Ramos (cell line): ENCODE results near the gene KCNMB2.

Experiments
- in situ Hi-C: fragments of 300-500 bp; cut with MboI; formaldehyde crosslinking; loops from one replicate; pipeline ENCODE4 v1.14.3; 2022; ENCODE audit warnings: low sequenced_read_pairs; ENCODE audit not compliant: unreplicated experiment

Gene KCNMB2

DNA sequence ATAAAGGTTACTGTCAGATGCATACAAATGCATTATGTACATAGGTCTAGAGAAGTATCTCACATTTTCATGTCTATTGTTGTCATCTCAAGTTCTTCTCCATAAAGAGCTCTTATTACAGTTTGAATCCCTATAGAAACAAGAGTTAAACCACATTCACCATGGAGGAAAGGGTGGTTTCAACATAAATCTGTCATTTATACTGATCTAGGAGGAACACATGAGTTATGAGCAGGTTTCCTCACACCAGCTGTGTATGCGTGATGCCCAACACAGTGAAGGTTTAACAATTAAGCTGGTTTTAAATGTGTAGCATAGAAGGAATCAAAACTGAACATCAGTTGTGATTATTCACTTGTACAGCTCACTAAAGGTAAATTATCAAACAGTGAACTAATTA lies 251.7 kb downstream of the KCNMB2 start:
- in situ Hi-C loops = no loop called here

DNA sequence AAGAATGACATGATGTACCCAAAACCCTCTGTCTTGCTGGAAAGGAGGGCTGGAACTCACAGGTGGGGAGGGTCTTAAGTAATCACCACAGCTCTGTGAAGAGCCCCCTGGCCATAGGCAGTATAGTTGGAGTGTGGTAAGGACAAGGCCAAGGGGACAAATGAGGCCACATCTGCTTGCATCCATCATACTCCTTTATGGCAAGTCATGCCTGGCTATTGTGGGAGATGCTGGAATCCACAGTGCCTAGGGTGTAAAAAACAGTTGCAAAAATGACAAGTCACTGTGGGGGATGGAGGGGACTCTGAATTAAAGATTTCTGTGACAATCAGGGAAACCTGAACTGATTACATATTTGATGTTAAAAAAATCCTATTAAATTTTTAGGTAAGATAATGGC lies 258.5 kb downstream of the KCNMB2 start:
- in situ Hi-C loops = no loop called here

DNA sequence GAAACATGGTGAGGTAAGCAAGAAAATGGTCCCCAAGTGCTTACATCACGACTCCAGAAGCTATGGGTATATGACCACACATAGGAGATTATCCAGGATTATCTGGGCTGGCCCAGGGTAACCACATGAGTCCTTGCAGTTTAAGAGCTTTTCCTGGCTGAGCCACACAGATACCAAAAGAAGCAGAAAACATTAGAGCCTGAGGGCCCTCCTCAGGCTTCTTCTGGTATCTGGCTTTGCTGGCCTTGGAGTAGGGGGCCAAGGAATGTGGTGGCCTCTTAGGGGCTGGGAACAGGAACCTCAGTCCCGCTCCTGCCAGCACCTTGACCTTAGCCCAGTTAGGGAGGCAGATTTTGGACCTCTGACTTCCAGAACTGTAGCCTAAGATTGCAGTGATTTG lies 259.1 kb downstream of the KCNMB2 start:
- in situ Hi-C loops = no loop called here

DNA sequence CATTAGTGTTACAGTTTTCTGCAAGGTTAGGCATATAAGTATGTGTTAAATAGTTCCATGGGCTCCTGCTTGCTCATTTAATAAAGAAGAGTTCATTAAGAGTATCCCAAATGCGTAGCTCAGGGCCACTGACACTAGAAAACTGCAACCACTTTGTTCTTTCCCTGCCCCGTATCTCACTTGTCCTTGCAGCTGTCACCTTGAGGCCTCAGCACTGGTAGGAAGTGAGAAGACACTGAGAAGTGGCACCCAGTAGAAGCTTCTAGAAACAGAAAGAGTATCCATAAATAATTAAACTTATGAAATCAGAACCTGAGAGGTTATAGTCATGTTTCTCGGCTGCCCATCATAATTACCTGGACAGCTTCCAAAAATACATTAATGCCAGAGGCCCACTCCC lies 266.0 kb downstream of the KCNMB2 start:
- in situ Hi-C loops = no loop called here

DNA sequence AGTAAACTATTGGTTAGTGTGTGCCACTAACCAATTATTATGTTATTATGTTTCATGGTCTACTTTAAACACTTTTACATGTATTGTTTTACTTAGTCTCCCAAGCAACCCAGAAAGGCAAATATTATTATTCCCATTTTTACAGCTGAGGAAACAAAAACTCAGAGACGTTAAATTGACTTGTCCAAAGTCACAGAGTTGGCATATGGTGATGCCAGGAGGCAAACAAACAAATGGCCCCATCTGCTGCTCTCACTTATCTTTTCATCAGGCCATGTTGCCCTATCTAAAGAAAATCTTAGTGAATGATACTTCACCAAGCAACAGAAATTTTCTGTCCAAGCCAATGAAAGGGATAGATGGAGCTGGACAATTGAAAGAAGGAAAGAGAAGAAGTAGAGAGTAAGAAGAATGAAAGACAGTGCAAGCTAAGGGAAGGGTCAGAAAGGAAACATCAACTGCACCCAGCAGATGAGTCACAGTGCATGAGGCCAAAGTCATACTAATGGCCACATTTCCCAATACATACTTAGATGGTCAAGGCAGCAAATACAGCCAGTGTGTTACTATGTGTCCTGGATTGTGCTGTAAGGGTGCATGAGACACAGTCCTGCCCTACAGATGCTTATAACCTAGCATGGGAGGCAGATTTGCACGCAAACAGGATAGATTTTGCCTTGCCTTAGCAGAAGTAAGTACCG lies 266.9 kb downstream of the KCNMB2 start:
- in situ Hi-C loops = no loop called here

DNA sequence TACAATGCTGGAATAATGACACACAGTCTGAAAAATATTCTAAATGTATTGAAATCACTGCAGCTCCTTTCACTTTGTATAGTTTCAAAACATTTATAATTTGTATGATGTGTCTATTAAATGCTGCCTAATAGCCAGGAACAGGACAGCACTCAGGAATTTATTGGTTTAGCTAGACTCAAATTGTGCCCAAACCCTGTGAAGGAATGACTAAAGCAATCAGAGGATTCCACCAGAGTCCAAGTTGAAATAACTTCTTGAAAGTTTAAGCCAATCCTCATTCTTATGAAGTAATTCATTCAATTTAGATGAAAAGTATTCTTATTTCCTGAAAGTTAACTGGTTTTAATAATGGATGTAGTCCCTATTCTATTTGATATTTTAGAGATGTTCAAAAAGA lies 268.4 kb downstream of the KCNMB2 start:
- in situ Hi-C loops = no loop called here

DNA sequence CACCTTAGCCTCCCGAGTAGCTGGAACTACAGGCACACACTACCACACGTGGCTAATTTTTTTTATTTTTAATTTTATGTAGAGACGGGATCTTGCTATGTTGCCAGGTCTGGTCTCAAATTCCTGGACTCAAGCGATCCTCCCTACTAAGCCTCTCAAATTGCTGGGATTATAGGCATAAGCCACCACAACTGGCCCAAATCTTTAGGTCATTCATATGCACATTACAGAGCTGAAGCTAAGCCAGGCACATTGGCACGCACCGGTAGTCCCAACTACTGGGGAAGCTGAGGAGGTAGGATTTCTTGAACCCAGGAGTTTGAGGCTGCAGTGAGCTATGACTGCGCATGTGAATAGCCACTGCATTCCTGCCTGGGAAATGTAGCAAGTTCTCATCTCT lies 269.5 kb downstream of the KCNMB2 start:
- in situ Hi-C loops = no loop called here

DNA sequence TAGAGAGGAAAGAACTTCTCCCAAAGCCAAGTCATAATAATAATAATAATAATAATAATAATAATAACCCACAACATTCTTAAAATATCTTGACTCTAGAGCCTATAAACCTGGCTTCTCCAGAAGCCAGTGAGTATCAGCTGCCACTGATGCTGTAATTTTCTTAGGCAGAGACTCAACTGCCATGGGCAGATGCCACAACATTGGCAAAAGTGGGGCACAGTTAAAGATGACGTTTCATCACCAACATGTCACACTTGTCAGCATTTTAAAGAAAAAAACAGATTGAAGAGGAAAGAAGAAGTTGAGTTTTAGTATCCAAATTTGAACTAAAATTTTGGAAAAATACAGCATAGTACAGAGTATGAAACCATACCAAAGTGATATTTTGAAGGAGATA lies 270.4 kb downstream of the KCNMB2 start:
- in situ Hi-C loops = no loop called here

DNA sequence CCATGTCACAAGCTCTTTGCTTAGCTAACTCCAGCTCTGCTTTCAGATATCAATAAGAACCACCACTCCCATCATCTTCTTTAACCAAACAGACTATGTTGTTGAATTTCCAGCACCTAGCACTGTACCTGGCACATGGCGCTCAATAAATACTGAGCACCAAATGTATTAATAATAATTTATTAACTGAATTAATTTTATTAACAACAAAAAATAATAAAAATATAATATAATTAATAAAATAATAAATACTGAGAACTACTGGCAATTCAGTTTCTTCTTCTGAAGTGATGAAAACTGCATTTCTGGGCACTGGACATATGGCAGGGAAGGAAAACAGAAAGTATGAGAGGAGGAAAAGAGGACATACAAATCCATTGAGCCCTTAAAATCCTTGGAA lies 271.5 kb downstream of the KCNMB2 start:
- in situ Hi-C loops = no loop called here

DNA sequence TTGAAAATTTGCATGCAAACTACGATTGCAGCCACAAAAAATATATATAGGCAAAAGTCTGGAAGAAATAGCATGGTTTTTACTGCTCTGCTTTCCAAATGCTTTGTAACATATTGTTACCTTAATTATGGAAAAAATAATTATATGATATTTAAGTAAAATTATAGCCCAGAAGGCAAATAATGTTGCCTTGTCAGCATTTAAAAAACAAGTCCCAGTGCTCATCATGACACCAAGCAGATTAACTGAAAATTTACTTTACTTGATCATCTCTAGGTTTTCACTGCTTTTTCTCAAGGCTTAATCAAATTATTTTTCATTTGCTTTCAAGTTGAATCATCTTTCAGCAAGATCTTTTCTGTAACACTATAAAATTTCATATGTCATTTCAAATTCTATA lies 272.5 kb downstream of the KCNMB2 start:
- in situ Hi-C loops = no loop called here

DNA sequence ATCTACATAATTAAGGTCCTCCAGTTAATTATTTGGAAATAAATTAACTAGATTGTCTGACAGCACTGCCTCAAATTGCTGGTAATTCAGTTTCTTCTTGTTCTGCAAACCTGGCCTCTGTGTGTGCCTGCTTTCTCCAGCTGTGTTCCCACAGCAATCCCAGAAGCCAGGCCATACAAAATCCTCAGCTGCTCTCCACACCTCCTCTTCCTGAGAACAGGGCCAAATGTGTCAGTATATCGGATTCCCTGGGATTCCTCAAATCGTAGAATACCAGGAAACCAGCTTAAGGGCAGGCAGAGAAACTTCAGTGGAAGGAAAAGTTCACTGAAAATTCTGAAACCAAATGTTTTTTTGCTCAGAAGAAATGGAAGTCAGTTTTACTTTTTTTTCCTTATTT lies 273.9 kb downstream of the KCNMB2 start:
- in situ Hi-C loops = no loop called here

DNA sequence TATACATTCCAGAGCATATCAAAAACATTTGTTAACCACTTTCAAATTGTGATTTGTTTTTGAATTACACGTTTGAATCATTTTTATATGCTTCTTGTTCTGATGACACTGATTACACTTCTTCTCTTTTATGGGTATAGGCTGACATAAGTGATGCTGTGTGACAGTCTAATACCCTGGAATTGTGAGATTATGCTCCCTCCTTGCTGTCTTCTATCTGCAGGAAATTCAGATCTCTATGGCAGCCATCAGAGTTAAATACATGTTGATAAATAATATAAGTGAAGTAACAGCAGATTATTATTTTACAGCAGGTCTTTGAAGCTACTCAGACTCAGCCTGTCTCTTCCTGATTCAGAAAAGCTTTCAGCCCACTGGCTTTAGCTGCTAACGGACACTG lies 286.5 kb downstream of the KCNMB2 start:
- in situ Hi-C loops = no loop called here

DNA sequence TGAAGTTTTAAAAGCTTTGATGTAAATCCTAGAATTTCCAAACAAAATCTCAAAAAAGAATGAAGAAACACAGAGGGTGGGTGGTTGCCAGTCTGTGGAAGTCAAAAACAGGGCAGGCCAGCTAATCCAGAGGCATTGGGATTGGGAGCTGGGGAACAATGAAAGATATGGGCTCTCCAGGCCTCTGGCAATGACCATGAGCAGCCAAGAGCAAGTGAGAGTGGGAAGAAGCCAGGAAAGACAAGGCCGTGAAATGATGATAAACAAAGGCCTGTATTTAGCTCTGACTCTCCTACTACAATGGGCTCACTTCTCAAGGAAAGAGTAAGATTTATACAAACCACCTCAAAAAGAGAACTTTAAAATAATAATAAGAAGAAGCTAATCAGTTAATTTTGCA lies 286.9 kb downstream of the KCNMB2 start:
- in situ Hi-C loops = no loop called here

DNA sequence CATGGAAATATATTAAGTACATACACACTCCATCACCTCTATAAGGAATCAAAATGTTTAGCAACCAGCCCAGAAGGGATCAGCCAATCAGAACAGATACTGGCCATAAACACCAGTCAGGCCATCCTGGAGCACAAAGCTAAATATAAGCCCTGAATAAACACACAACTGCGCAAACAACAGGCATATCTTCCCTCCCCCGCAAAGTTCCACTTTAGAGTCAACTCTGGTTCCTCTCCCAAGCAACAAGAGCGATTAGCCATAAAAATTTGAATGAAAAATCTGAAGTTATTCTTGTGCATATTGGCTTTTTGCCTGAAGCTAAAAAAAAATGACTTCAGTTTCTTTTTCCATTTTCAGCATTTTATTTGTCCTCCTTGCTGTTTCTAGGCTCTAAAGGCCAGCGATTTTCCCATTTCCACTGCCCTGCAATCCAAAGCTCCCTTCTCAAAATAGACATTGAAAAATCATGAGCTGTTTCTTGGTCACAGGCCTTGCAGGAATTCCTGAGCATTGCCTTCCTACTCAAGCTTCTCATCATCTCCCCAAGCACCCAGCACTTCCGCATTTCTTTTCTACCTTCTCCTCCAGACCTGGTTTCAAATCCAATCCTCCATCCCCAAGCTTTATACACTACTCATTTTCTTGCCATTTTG lies 287.5 kb downstream of the KCNMB2 start:
- in situ Hi-C loops = no loop called here

DNA sequence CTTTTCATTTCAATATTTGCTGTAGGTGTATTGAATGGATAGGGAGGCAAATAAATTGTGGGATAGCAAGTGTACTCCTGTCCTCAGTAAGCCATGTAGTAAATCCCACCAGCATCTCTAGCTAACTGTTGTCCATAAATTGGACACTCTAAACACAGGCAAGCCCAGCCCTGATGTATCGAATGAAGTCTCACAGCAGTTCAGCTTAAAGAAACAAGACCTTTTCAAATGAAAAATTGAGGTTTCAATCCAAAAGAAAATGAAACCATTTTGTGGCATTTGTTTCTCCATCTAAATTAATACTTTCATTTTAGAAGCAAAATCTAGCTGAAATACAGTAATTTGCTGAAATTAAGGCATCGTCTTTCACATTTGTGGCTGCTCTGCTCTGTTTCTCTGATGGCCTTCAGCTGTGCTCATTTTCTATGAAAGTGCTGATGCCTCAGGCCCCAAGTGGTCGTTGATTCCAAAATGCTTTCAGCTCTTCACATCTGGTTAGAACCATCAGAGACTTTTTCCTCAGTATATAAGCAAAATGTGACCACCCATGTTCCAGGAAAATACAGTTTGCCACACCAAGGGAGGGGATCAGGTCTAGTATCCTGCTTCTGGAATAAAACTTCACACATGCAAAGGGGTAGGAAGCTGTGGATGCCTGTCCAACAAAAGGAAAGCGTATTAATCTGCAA lies 290.3 kb downstream of the KCNMB2 start:
- in situ Hi-C loops = no loop called here

DNA sequence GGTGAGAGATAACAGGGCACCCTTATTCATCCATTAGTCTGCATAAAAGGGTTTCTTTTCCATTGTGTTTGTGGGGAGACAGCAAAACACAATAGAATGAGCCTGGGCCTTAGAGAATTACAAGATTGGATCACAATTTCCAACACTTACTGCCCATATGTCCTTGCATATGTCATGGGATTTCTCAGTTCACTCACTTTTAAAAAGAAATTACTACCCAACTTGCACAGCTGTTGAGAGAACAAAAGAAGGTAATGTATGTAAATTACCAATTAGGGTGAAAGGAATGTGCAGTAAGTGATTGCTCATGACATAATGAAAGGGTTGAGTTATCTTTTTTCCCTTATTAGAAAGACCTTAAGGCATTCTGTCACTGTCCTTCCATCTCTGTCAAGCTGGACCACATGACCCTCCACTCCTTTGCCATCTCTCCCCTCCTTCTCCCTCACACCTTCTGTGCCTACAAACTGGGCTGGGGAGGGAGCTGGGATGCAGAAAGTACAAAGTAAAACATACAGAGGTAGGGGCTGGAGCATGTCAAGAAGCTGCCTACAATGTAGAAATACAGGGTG lies 291.1 kb downstream of the KCNMB2 start:
- in situ Hi-C loops = no loop called here

DNA sequence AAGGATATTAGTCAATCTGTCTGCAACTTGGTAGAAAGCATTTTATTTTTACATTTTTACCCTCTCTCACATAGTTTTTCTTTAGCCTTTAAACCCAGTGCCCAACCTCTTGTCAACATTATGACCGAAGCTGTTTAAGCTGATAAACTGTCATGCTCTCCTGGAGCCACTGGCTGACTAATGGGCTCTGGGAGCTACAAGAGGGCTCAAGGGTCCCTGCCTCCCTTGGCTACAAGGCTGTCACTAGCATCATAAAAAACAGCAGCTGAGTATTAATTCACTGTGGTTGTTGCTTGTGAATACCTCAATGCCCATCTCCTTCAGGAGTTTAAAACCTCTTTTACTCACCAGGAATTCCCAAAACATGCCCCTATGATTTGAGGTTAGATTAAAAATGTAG lies 297.5 kb downstream of the KCNMB2 start:
- in situ Hi-C loops = no loop called here

DNA sequence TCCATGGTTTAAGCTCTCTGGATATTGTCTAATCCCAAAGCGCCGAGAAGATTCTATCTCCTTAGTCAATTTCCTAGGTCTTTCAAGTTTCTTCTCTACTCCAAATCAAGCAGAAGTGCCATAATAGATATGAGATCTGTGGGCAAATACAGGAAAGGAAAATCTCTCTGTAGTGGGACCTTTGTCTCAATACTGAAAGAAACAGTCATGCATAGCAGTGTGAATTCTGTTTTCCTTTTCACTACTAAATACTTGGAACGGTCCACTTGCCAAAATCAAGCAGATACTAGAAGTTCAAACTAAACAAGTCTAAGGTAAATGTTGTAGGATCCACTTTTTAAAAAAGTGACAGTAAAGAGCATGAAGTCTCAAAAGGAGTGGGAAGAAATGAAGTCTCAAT lies 298.8 kb downstream of the KCNMB2 start:
- in situ Hi-C loops = no loop called here

DNA sequence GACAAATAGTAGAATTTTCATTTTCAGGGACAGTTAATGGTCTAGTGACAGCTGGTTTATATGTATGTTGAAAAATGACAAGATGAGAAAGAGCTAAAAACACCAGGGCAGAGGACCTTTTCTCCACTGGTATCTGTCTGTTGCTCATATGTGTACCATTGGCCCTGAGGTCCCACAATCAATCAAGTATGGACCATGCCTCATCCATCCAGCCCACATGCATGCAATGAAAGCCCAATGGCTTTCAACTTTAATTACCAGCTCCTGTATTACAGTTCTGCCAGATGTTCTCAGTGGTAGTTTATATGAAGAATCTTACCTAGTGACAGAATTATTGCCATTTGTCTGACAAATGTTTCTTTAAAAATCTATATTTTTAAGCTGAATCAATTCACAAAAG lies 301.3 kb downstream of the KCNMB2 start:
- in situ Hi-C loops = no loop called here

DNA sequence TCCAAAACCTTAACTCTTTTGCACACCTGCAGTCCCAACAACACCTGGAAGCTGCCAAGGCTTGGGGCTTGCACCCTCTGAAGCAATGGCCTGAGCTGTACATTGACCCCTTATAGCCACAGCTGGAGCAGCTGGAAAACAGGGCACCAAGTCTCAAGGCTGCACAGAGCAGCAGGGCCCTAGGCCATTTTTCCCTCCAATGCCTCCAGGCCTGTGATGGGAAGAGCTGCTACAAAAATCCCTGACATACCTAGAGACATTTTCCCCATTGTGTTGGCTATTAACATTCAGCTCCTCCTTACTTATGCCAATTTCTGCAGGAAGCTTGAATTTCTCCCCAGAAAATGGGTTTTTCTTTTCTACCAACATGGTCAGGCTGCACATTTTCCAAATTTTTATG lies 304.4 kb downstream of the KCNMB2 start:
- in situ Hi-C loops = no loop called here

DNA sequence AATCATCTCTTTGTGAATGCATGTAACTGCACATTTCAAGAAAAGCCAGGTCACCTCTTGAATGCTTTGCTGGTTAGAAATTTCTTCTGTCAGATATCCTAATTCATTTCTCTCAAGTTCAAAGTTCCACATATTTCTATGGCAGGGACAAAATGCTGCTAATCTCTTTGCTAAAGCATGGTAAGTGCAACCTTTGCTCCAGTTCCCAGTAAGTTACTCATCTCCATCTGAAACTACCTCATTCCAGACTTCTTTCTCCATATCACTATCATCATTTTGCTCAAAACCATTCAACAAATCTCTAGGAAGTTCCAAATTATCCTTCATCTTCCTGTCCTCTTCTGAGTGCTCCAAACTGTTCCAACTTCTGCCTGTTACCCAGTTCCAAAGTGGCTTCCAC lies 304.8 kb downstream of the KCNMB2 start:
- in situ Hi-C loops = no loop called here
